GM12865 (cell line): Measurements from ENCODE around the gene SLC1A1.
"Not testable (repeated sequence)": the region's sequence is repeated elsewhere in the genome, so short reads cannot be mapped to it uniquely, and the experiment has no call there.

Source experiments
- DNase-seq: peaks from one replicate; pipeline ENCODE4 v3.0.0; 2010; ENCODE audit warnings: low read depth
- H3K4me3 ChIP-seq: 2 replicates; pipeline ENCODE4 v1.5.1; 2011; ENCODE audit warnings: mild to moderate bottlenecking, low read depth, low read length, control low read depth
- CTCF ChIP-seq: IDR thresholded peaks from 2 replicates; pipeline ENCODE4 v1.5.1; 2011; ENCODE audit warnings: low read length, control low read depth, low read depth, inconsistent platforms; ENCODE audit not compliant: insufficient read depth; ENCODE audit errors: missing control alignments

SLC1A1 gene

GRCh38 chr9:4603830-4604229 is 113.6 kb downstream of the SLC1A1 start:
- DNase-seq = no peak
- H3K4me3 ChIP-seq = no peak overlapping the region
- no peak for TF ChIP-seq CTCF

- DNase-seq = peak; percentile 83
- peak; percentile 44 for TF ChIP-seq CTCF
- H3K4me3 ChIP-seq = no peak overlapping the region
Observed at GRCh38 chr9:4604678-4605095, 114.4 kb downstream of the SLC1A1 start.

- not testable (repeated sequence) for DNase-seq, H3K4me3 ChIP-seq
Observed at GRCh38 chr9:4606033-4606432, 115.8 kb downstream of the SLC1A1 start.

GRCh38 chr9:4614627-4615026 is 124.4 kb downstream of the SLC1A1 start:
- H3K4me3 ChIP-seq = no peak overlapping the region
- TF ChIP-seq CTCF = no peak
- DNase-seq = no peak

GRCh38 chr9:4615251-4615650 is 125.0 kb downstream of the SLC1A1 start:
- no peak for DNase-seq
- H3K4me3 ChIP-seq = no peak overlapping the region
- no peak for TF ChIP-seq CTCF

GRCh38 chr9:4615778-4616177 is 125.5 kb downstream of the SLC1A1 start:
- no peak for TF ChIP-seq CTCF
- no peak for DNase-seq
- H3K4me3 ChIP-seq = no peak overlapping the region

- H3K4me3 ChIP-seq = no peak overlapping the region
- DNase-seq = no peak
- TF ChIP-seq CTCF = no peak
Observed at GRCh38 chr9:4617752-4618151, 127.5 kb downstream of the SLC1A1 start.
